ENCODE measurements around the gene OR52W1.
"Not testable (repeated sequence)": the region's sequence is repeated elsewhere in the genome, so short reads cannot be mapped to it uniquely, and the experiment has no call there.

- TF ChIP-seq CTCF, POLR2A (IDR thresholded peaks at IDR 0.05): not testable (repeated sequence)
Observed at GRCh38 chr11:6248897-6249296, 49.9 kb downstream of the OR52W1 start.
